AG04450 (cell line): ENCODE results near the gene FRMPD4. TPM values are rescaled to one million over a fixed set of nuclear protein-coding genes. Genes with fewer than 3 reads are reported as not detected.

ENCODE experiments used
- CTCF ChIA-PET: fragments of 300-600, 350-600 bp; formaldehyde crosslinking; extraction: SDS; loops from one replicate; lab custom pipeline; 2022; ENCODE audit warnings: antibody characterized with exemption, inconsistent platforms; lab: Charles Lee
- POLR2A ChIA-PET: fragments of 350-600 bp; formaldehyde crosslinking; extraction: SDS; loops from one replicate; lab custom pipeline; 2021; ENCODE audit warnings: antibody characterized with exemption, inconsistent platforms; lab: Yijun Ruan, JAX
- DNase-seq: peaks from one replicate; pipeline ENCODE4 v3.0.0-alpha.2; 2011; ENCODE audit warnings: low read depth, low spot score
- H3K27ac ChIP-seq: one replicate; pipeline ENCODE4 v1.5.1; 2012; ENCODE audit warnings: low read depth, low read length, control low read depth
- H3K27me3 ChIP-seq: one replicate; pipeline ENCODE4 v1.6.0; 2012; ENCODE audit warnings: low read length; ENCODE audit not compliant: control insufficient read depth, insufficient read depth
- H3K4me3 ChIP-seq: 2 replicates; pipeline ENCODE4 v1.5.1; 2011; ENCODE audit warnings: mild to moderate bottlenecking, low read depth, low read length, control low read depth
- H3K9me3 ChIP-seq: 2 replicates; pipeline ENCODE4 v1.5.1; 2012; ENCODE audit warnings: low read length; ENCODE audit not compliant: control insufficient read depth, insufficient read depth
- CTCF ChIP-seq: IDR thresholded peaks from 2 replicates; pipeline ENCODE4 v1.5.1; 2011; ENCODE audit warnings: low read depth, low read length, control low read depth, inconsistent platforms
- polyA plus RNA-seq: library from polyadenylated mRNA; depleted of rRNA; stranded (reverse); fragments of >200 nt; gene quantifications from 2 replicates; pipeline ENCODE4 v1.2.3, GENCODE V29; 2011

FRMPD4 gene
- polyA plus RNA-seq, 1 experiment: 2.7 TPM

GRCh38 chrX:12410523-12410922 is 272.2 kb downstream of the FRMPD4 start:
- no peak for DNase-seq
- TF ChIP-seq CTCF: no peak
- H3K27ac ChIP-seq: no peak overlapping the region
- H3K9me3 ChIP-seq: no peaks in the 10 kb centered on the region
- H3K27me3 ChIP-seq: no peaks in the 10 kb centered on the region
- no peak overlapping the region for H3K4me3 ChIP-seq
- CTCF ChIA-PET: no interaction called here
- POLR2A ChIA-PET: no interaction called here

GRCh38 chrX:12411831-12412230 is 273.6 kb downstream of the FRMPD4 start:
- Histone ChIP-seq H3K9me3 (no peaks in the 10 kb centered on the region), H3K4me3 (no peak overlapping the region), H3K27me3 (no peaks in the 10 kb centered on the region), H3K27ac (no peak overlapping the region)
- POLR2A ChIA-PET: no interaction called here
- DNase-seq: no peak
- no peak for TF ChIP-seq CTCF
- CTCF ChIA-PET: no interaction called here

- ChIA-PET POLR2A (no interaction called here), CTCF (no interaction called here)
- Histone ChIP-seq H3K27ac (no peak overlapping the region), H3K9me3 (no peaks in the 10 kb centered on the region), H3K27me3 (no peaks in the 10 kb centered on the region), H3K4me3 (no peak overlapping the region)
- no peak for TF ChIP-seq CTCF
- no peak for DNase-seq
Measured at GRCh38 chrX:12412561-12412960, 274.3 kb downstream of the FRMPD4 start.

- no peaks in the 10 kb centered on the region for H3K27me3 ChIP-seq
- H3K4me3 ChIP-seq: no peak overlapping the region
- H3K9me3 ChIP-seq: no peaks in the 10 kb centered on the region
- ChIA-PET CTCF (no interaction called here), POLR2A (no interaction called here)
- no peak for TF ChIP-seq CTCF
- H3K27ac ChIP-seq: no peak overlapping the region
- no peak for DNase-seq
Measured at GRCh38 chrX:12419591-12419990, 281.3 kb downstream of the FRMPD4 start.

- ChIA-PET POLR2A (interaction anchor here (0.7 to 1.2 kb wide), 2 partner anchors 20 to 61 kb away, joined by 3 to 5 read pairs; no protein-coding TSS in a partner anchor), CTCF (interaction anchor here (0.6 kb wide), 1 partner anchor 95 kb away, joined by 4 read pairs; no protein-coding TSS in a partner anchor)
- no peak for DNase-seq
Measured at GRCh38 chrX:12421918-12422317, 283.6 kb downstream of the FRMPD4 start.

More at GRCh38 chrX:12421918-12422317, 283.6 kb downstream of the FRMPD4 start:
- Histone ChIP-seq H3K4me3 (no peak overlapping the region), H3K27ac (no peak overlapping the region), H3K9me3 (no peaks in the 10 kb centered on the region), H3K27me3 (no peaks in the 10 kb centered on the region)
- TF ChIP-seq CTCF: no peak
